H7 (cell line): Measurements from ENCODE around the gene SHMT2. TPM values are rescaled to one million over a fixed set of nuclear protein-coding genes. Genes with fewer than 3 reads are reported as not detected.

Source experiments
- DNase-seq: peaks from one replicate; pipeline ENCODE4 v3.0.0; 2012
- H3K27me3 ChIP-seq: 2 replicates; pipeline ENCODE4 v1.6.0; 2011; ENCODE audit warnings: mild to moderate bottlenecking, low read length; ENCODE audit not compliant: control insufficient read depth, insufficient read depth
- H3K36me3 ChIP-seq: replicated peaks from 2 replicates; pipeline ENCODE4 v1.5.1; 2011; ENCODE audit warnings: low read length; ENCODE audit not compliant: control insufficient read depth, insufficient read depth
- H3K4me3 ChIP-seq: 2 replicates; pipeline ENCODE4 v1.5.1; 2011; ENCODE audit warnings: low read depth, mild to moderate bottlenecking, control low read depth, low read length, moderate library complexity; ENCODE audit not compliant: insufficient read depth
- total RNA-seq: library from RNA; depleted of rRNA; stranded (reverse); fragments of >200 nt; shearing (Covaris generic); gene quantifications from 2 replicates; pipeline ENCODE4 v1.2.3, GENCODE V29; 2014

The SHMT2 gene
- total RNA-seq, 1 experiment from 2014 or later, result 399 TPM

DNA sequence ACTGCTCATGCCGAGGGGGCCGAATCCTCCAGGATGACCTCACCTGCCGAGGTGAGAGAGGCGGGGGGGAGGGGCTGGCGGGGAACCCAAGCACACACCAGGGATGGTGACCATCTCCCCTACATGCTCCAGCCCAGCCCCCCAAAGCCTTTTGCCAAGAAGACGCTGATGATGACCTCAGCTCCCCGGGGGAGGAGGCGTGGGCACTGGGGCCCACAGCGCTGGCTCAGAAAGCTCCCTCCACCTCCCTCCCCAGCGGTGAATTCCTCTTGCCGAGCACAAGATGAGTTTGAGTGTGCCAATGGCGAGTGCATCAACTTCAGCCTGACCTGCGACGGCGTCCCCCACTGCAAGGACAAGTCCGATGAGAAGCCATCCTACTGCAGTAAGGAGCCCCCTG is 36.6 kb upstream of the SHMT2 start:
- Histone ChIP-seq H3K27me3 (no peaks in the 10 kb centered on the region), H3K36me3 (peaks cover 77% of the 10 kb centered on the region), H3K4me3 (no peak overlapping the region)
- DNase-seq, result no peak

DNA sequence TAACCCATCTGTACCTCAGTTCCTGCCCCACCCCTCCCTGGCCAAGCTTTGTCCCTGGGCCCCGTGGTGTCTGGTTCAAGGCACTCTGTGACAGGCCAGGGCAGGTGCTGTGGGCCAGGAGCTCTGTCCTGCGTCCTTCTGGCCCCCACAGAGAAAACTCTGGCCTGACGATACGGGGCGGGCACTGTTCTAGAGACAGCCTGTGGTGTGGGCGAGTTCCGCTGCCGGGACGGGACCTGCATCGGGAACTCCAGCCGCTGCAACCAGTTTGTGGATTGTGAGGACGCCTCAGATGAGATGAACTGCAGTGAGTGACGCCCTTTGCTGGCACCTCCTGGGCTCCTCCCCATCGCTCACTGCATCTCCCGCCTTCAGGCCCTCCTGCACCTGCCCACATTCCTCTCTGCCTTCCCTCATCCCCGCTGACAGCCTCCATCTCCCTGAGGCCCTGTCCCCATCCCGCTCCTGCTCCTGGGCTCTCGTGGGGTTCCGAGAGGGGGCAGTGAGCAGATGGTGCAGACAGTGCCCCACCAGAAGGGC is 35.7 kb upstream of the SHMT2 start:
- Histone ChIP-seq H3K27me3 (no peaks in the 10 kb centered on the region), H3K4me3 (no peak overlapping the region), H3K36me3 (peaks cover 80% of the 10 kb centered on the region)
- no peak for DNase-seq

- Histone ChIP-seq H3K27me3 (no peaks in the 10 kb centered on the region), H3K4me3 (no peak overlapping the region), H3K36me3 (peaks cover 80% of the 10 kb centered on the region)
- no peak for DNase-seq
Observed at GRCh38 chr12:57194253-57194652, 35.3 kb upstream of the SHMT2 start.

DNA sequence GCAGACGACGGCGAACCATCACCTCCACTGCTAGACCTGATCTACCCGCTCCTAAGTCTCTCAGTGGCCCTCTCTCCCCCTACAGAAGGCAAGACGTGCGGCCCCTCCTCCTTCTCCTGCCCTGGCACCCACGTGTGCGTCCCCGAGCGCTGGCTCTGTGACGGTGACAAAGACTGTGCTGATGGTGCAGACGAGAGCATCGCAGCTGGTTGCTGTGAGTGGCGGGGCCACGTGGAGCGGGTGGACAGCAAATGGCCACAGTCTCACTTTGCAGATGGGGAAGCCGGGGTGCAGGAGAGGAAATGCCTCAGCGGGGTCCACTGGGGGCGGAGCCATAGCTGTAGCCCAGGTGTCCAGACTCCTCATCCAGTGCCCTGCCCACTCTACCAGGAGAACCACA is 34.3 kb upstream of the SHMT2 start:
- H3K4me3 ChIP-seq, result no peak overlapping the region
- no peak for DNase-seq

GRCh38 chr12:57195611-57196371 is 33.7 kb upstream of the SHMT2 start:
- DNase-seq, result no peak
- no peaks in the 10 kb centered on the region for H3K27me3 ChIP-seq
- peaks cover 80% of the 10 kb centered on the region for H3K36me3 ChIP-seq
- no peak overlapping the region for H3K4me3 ChIP-seq

More for the DNA sequence above, 34.3 kb upstream of the SHMT2 start:
- Histone ChIP-seq H3K36me3 (peaks cover 82% of the 10 kb centered on the region), H3K27me3 (no peaks in the 10 kb centered on the region)

DNA sequence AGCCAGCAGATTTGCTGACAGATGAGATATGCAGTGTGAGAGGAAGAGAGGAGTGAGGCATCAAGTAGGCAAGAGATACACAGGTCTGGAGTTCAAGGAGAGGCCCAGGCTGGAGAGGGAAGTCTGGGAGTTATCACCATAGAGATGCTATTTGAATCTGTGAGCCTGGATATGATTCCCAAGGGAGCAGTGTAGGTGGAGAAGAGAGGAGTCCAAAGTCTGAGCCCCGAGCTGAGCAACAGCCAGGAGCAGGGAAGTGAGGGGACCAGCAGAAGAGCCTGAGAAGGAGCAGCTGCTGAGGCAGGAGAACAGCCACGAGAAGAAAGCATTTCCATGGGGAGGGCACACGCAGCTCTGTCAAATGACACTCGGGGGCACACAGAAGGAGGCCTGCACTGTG is 33.1 kb upstream of the SHMT2 start:
- Histone ChIP-seq H3K4me3 (no peak overlapping the region), H3K27me3 (no peaks in the 10 kb centered on the region), H3K36me3 (peaks cover 80% of the 10 kb centered on the region)
- DNase-seq, result no peak

DNA sequence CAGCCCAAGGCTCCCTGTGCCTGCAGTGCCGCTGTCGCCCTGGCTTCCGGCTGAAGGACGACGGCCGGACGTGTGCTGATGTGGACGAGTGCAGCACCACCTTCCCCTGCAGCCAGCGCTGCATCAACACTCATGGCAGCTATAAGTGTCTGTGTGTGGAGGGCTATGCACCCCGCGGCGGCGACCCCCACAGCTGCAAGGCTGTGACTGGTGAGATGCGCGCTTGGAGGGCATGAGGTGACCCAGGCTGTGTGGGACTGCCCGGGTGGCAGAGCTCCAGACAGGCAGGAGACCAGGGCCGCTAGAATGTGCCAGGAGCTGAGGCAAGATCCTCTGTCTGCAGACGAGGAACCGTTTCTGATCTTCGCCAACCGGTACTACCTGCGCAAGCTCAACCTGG is 32.6 kb upstream of the SHMT2 start:
- DNase-seq, result no peak
- peaks cover 75% of the 10 kb centered on the region for H3K36me3 ChIP-seq
- H3K4me3 ChIP-seq, result no peak overlapping the region
- no peaks in the 10 kb centered on the region for H3K27me3 ChIP-seq

GRCh38 chr12:57198329-57198728 is 31.2 kb upstream of the SHMT2 start:
- Histone ChIP-seq H3K36me3 (peaks cover 73% of the 10 kb centered on the region), H3K27me3 (no peaks in the 10 kb centered on the region), H3K4me3 (no peak overlapping the region)
- no peak for DNase-seq

DNA sequence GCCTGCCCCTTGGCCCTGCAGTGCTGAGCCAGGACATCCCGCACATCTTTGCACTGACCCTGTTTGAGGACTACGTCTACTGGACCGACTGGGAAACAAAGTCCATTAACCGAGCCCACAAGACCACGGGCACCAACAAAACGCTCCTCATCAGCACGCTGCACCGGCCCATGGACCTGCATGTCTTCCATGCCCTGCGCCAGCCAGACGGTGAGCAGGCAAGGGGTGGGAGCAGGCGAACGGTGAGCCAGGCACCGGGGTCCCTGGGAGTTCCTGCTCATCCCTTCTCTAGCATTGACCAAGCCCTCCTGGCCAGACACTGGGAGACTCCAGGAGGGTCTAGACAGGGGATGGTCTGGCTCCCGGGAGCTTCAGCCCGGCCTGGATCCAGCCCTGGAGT is 30.3 kb upstream of the SHMT2 start:
- Histone ChIP-seq H3K4me3 (no peak overlapping the region), H3K36me3 (peaks cover 72% of the 10 kb centered on the region), H3K27me3 (no peaks in the 10 kb centered on the region)
- no peak for DNase-seq

GRCh38 chr12:57200497-57200896 is 29.0 kb upstream of the SHMT2 start:
- no peak for DNase-seq
- no peaks in the 10 kb centered on the region for H3K27me3 ChIP-seq
- H3K4me3 ChIP-seq, result no peak overlapping the region
- peaks cover 72% of the 10 kb centered on the region for H3K36me3 ChIP-seq

GRCh38 chr12:57201219-57201618 is 28.3 kb upstream of the SHMT2 start:
- Histone ChIP-seq H3K36me3 (peaks cover 72% of the 10 kb centered on the region), H3K27me3 (no peaks in the 10 kb centered on the region), H3K4me3 (no peak overlapping the region)
- no peak for DNase-seq

DNA sequence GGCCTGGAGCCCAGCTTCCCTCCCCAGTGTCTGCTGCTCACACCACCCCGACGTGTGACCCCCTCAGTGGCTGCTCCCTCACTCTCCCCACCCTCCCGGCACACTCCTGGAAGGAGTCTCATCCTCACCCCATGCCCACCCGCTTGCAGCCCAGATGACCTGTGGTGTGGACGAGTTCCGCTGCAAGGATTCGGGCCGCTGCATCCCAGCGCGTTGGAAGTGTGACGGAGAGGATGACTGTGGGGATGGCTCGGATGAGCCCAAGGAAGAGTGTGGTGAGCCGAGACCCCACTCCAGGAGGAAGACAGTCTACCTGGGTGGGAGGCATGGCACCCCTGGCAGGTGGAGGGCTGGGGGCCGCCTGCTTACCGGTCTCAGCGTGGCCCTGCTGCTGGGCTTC is 27.9 kb upstream of the SHMT2 start:
- Histone ChIP-seq H3K4me3 (no peak overlapping the region), H3K27me3 (no peaks in the 10 kb centered on the region), H3K36me3 (peaks cover 72% of the 10 kb centered on the region)
- DNase-seq, result no peak

- Histone ChIP-seq H3K4me3 (no peak overlapping the region), H3K36me3 (peaks cover 65% of the 10 kb centered on the region), H3K27me3 (no peaks in the 10 kb centered on the region)
- no peak for DNase-seq
Observed at GRCh38 chr12:57202321-57202720, 27.2 kb upstream of the SHMT2 start.

- Histone ChIP-seq H3K27me3 (no peaks in the 10 kb centered on the region), H3K36me3 (peaks cover 58% of the 10 kb centered on the region), H3K4me3 (no peak overlapping the region)
- no peak for DNase-seq
Observed at GRCh38 chr12:57203201-57203600, 26.3 kb upstream of the SHMT2 start.

DNA sequence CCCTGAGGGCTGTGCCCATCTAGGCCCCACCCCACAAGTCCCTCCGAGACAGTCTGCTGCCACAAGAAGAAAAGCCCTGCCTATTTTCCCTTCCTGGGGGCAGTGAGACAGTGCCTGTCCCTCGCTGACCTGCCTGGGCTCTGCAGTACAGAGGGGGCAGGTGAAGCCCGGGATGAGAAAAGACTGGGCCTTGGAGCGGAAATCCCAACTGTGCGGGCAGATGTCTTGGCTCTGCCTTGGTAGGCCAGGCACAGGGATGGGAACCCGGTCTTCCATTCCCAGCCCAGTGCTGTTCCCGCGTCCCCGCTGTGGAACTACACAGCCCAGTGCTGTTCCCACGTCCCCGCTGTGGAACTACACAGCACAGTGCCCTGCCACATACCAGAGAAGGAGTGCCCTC is 25.7 kb upstream of the SHMT2 start:
- no peak for DNase-seq
- H3K36me3 ChIP-seq, result peaks cover 55% of the 10 kb centered on the region
- H3K27me3 ChIP-seq, result no peaks in the 10 kb centered on the region
- H3K4me3 ChIP-seq, result no peak overlapping the region
